K562 (cell line): ENCODE measurements around the gene XRRA1. TPM values are rescaled to one million over a fixed set of nuclear protein-coding genes. Genes with fewer than 3 reads are reported as not detected.

ENCODE experiments used
- ADNP ChIP-seq: fragments of 200-800 bp; sonication (Bioruptor generic); IDR thresholded peaks from 2 replicates; pipeline ENCODE4 v1.6.1; 2016; ENCODE audit warnings: missing genetic modification characterization, missing compliant biosample characterization
- ATF4 ChIP-seq: fragments of 450-650 bp; formaldehyde crosslinking; IDR thresholded peaks from 2 replicates; pipeline ENCODE4 v1.4.0; 2022; ENCODE audit warnings: mild to moderate bottlenecking, moderate library complexity
- BRF1 ChIP-seq: IDR thresholded peaks from 3 replicates; pipeline ENCODE4 v1.6.1; 2011; ENCODE audit warnings: borderline replicate concordance, mild to moderate bottlenecking; ENCODE audit not compliant: insufficient read length; ENCODE audit errors: extremely low read depth
- CEBPZ ChIP-seq: fragments of 150-350 bp; IDR thresholded peaks from 2 replicates; pipeline ENCODE4 v1.6.1; 2014; ENCODE audit warnings: low read depth, mild to moderate bottlenecking, low read length, borderline replicate concordance
- CGGBP1 ChIP-seq: fragments of 250-450 bp; sonication (Bioruptor Pico); IDR thresholded peaks from 2 replicates; pipeline ENCODE4 v1.9.0; 2021; ENCODE audit warnings: mild to moderate bottlenecking
- HDAC3 ChIP-seq: fragments of 450-650 bp; IDR thresholded peaks from 2 replicates; pipeline ENCODE4 v1.6.1; 2018; ENCODE audit warnings: borderline replicate concordance, mild to moderate bottlenecking, moderate library complexity; ENCODE audit not compliant: partially characterized antibody
- HDGF ChIP-seq: fragments of 450-650 bp; IDR thresholded peaks from 2 replicates; pipeline ENCODE4 v1.6.1; 2016
- HOMEZ ChIP-seq: fragments of 250-450 bp; sonication (Bioruptor Pico); IDR thresholded peaks from 2 replicates; pipeline ENCODE4 v1.4.0; 2020; ENCODE audit warnings: mild to moderate bottlenecking, moderate library complexity
- PYGO2 ChIP-seq: fragments of 450-650 bp; IDR thresholded peaks from 2 replicates; pipeline ENCODE4 v1.6.1; 2016; ENCODE audit warnings: mild to moderate bottlenecking, missing genetic modification characterization, moderate library complexity, missing compliant biosample characterization
- SAFB ChIP-seq: fragments of 200-400 bp; formaldehyde crosslinking; IDR thresholded peaks from 2 replicates; pipeline ENCODE4 v1.6.1; 2017; ENCODE audit warnings: low read depth, low read length, borderline replicate concordance
- STAT5A ChIP-seq: IDR thresholded peaks from 2 replicates; pipeline ENCODE4 v1.6.1; 2012; ENCODE audit warnings: low read length, inconsistent platforms, borderline replicate concordance
- TCF15 ChIP-seq: fragments of 250-450 bp; sonication (Bioruptor Pico); IDR thresholded peaks from 2 replicates; pipeline ENCODE4 v1.8.0; 2022; ENCODE audit warnings: moderate library complexity, mild to moderate bottlenecking, inconsistent platforms
- ZFPM2 ChIP-seq: fragments of 250-450 bp; sonication (Bioruptor Pico); IDR thresholded peaks from 2 replicates; pipeline ENCODE4 v1.5.1; 2022; ENCODE audit warnings: mild to moderate bottlenecking
- ZKSCAN8 ChIP-seq: fragments of 200-800 bp; sonication (Bioruptor generic); IDR thresholded peaks from 2 replicates; pipeline ENCODE4 v1.6.1; 2016; ENCODE audit warnings: missing genetic modification characterization, missing compliant biosample characterization
- ZNF134 ChIP-seq: fragments of 250-450 bp; sonication (Bioruptor Pico); conservative IDR thresholded peaks from 2 replicates; pipeline ENCODE4 v1.4.0; 2020
- ZNF197 ChIP-seq: fragments of 200-800 bp; sonication (Bioruptor generic); IDR thresholded peaks from 2 replicates; pipeline ENCODE4 v1.6.1; 2016; ENCODE audit warnings: low read depth, missing genetic modification characterization, missing compliant biosample characterization
- ZNF253 ChIP-seq: fragments of 250-450 bp; sonication (Bioruptor Pico); conservative IDR thresholded peaks from 2 replicates; pipeline ENCODE4 v1.6.1; 2021; ENCODE audit warnings: mild to moderate bottlenecking
- ZNF347 ChIP-seq: fragments of 450-650 bp; formaldehyde crosslinking; IDR thresholded peaks from 2 replicates; pipeline ENCODE4 v1.4.0; 2020; ENCODE audit warnings: low read depth, mild to moderate bottlenecking, moderate library complexity
- ZNF551 ChIP-seq: fragments of 250-450 bp; sonication (Bioruptor Pico); IDR thresholded peaks from 2 replicates; pipeline ENCODE4 v1.5.0; 2021; ENCODE audit warnings: mild to moderate bottlenecking, moderate library complexity
- polyA plus RNA-seq, 8 experiments: library from polyadenylated mRNA; depleted of rRNA in 4 of 8; stranded (reverse) in 5 of 8; unstranded in 3 of 8; fragments of >200 nt; fragmentation: Nextera tagmentation in 2 of 8; fragmentation: Illumina TruSeq in 1 of 8; extraction: Ambion mirVana in 2 of 8; extraction: Trizol in 1 of 8; gene quantifications; 2 replicates each; pipeline versions ENCODE4 v1.2.1 to v1.2.3, GENCODE V29; 2011 to 2014; ENCODE audit warnings: inconsistent platforms in 1 of 8, missing spikeins in 1 of 8
- total RNA-seq, 7 experiments: library from RNA; depleted of rRNA in 6 of 7; stranded (reverse); fragments of >200 nt in 6 of 7; fragmentation: Illumina TruSeq in 2 of 7; extraction: Trizol in 2 of 7; gene quantifications; 2 replicates each; pipeline versions ENCODE4 v1.2.1 to v1.2.3, GENCODE V29; 2011 to 2021; ENCODE audit warnings: low replicate concordance in 1 of 7

Gene XRRA1
- total and polyA plus RNA-seq, 9 of the 15 experiments (the other 6 are each of a cell fraction or from before 2014, with no cell fraction given), result 5.0 to 22.5 (median 16.0) TPM

GRCh38 chr11:74948898-74949752, at the start of gene XRRA1, which contains the start of gene SPCS2 (continued):
- TF ChIP-seq ATF4 (CRISPR knock-in tag) (no peak), ZNF197 (CRISPR knock-in tag) (no peak; the same call in 1 of the 2 replicates), ZNF347 (no peak), CEBPZ (no peak), STAT5A (no peak; the same call in 1 of the 2 replicates), HDAC3 (no peak), PYGO2 (no peak), ZNF551 (no peak), BRF1 (no peak), SAFB (no peak), TCF15 (CRISPR knock-in tag) (0 out of 2 replicates have a peak, but pooled peaks have one; percentile 2), ZFPM2 (CRISPR knock-in tag) (no peak), HDGF (no peak), CGGBP1 (CRISPR knock-in tag) (no peak), HOMEZ (CRISPR knock-in tag) (no peak), ZKSCAN8 (CRISPR knock-in tag) (no peak), ZNF253 (CRISPR knock-in tag) (no peak), ADNP (tag) (no peak; the same call in 1 of the 2 replicates), ZNF134 (CRISPR knock-in tag) (no peak)
